ENCODE measurements around the gene PRKCQ. TPM values are rescaled to one million over a fixed set of nuclear protein-coding genes. Genes with fewer than 3 reads are reported as not detected.
A peak's percentile ranks its signal among the peaks of the same experiment; 100 is the strongest.

PRKCQ gene
- total RNA-seq, 1 donor from 2014 or later = 24.0 TPM

GRCh38 chr10:6470894-6471618, 109.0 kb downstream of the PRKCQ start:
- H3K4me1 Mint-ChIP-seq (ENCODE audit: unreplicated experiment) = peaks cover 24% of the 10 kb centered on the region
- no peaks in the 10 kb centered on the region for H3K27me3 Mint-ChIP-seq (ENCODE audit: unreplicated experiment)
- H3K4me3 Mint-ChIP-seq (ENCODE audit: unreplicated experiment) = peak overlapping the region; percentile 40
- DNase-seq (ENCODE audit: low spot score) = no peak
- TF ChIP-seq CTCF (IDR thresholded peaks at IDR 0.05; ENCODE audit: unreplicated experiment) = no peak
- H3K36me3 Mint-ChIP-seq (ENCODE audit: low read depth, unreplicated experiment) = peaks cover 20% of the 10 kb centered on the region
- H3K9me3 Mint-ChIP-seq (ENCODE audit: unreplicated experiment) = no peaks in the 10 kb centered on the region
- no peak overlapping the region for H3K27ac Mint-ChIP-seq (ENCODE audit: unreplicated experiment)

GRCh38 chr10:6469661-6470060, 110.4 kb downstream of the PRKCQ start:
- H3K27ac Mint-ChIP-seq (ENCODE audit: unreplicated experiment) = no peak overlapping the region
- peaks cover 16% of the 10 kb centered on the region for H3K4me1 Mint-ChIP-seq (ENCODE audit: unreplicated experiment)
- no peak for TF ChIP-seq CTCF (IDR thresholded peaks at IDR 0.05; ENCODE audit: unreplicated experiment)
- H3K9me3 Mint-ChIP-seq (ENCODE audit: unreplicated experiment) = no peaks in the 10 kb centered on the region
- no peak overlapping the region for H3K4me3 Mint-ChIP-seq (ENCODE audit: unreplicated experiment)
- no peaks in the 10 kb centered on the region for H3K27me3 Mint-ChIP-seq (ENCODE audit: unreplicated experiment)
- H3K36me3 Mint-ChIP-seq (ENCODE audit: low read depth, unreplicated experiment) = peaks cover 27% of the 10 kb centered on the region
- no peak for DNase-seq (ENCODE audit: low spot score)

- TF ChIP-seq CTCF (IDR thresholded peaks at IDR 0.05; ENCODE audit: unreplicated experiment) = no peak
- H3K36me3 Mint-ChIP-seq (ENCODE audit: low read depth, unreplicated experiment) = peaks cover 40% of the 10 kb centered on the region
- no peaks in the 10 kb centered on the region for H3K9me3 Mint-ChIP-seq (ENCODE audit: unreplicated experiment)
- peaks cover under 1% of the 10 kb centered on the region for H3K27me3 Mint-ChIP-seq (ENCODE audit: unreplicated experiment)
- no peak overlapping the region for H3K4me3 Mint-ChIP-seq (ENCODE audit: unreplicated experiment)
- H3K27ac Mint-ChIP-seq (ENCODE audit: unreplicated experiment) = no peak overlapping the region
- peaks cover 3% of the 10 kb centered on the region for H3K4me1 Mint-ChIP-seq (ENCODE audit: unreplicated experiment)
- no peak for DNase-seq (ENCODE audit: low spot score)
Observed at GRCh38 chr10:6465854-6466601, 114.0 kb downstream of the PRKCQ start.

- Mint-ChIP-seq H3K4me3 (ENCODE audit: unreplicated experiment) (no peak overlapping the region), H3K36me3 (ENCODE audit: low read depth, unreplicated experiment) (peaks cover 40% of the 10 kb centered on the region), H3K27ac (ENCODE audit: unreplicated experiment) (no peak overlapping the region), H3K27me3 (ENCODE audit: unreplicated experiment) (peaks cover 2% of the 10 kb centered on the region), H3K9me3 (ENCODE audit: unreplicated experiment) (no peaks in the 10 kb centered on the region), H3K4me1 (ENCODE audit: unreplicated experiment) (no peaks in the 10 kb centered on the region)
- no peak for DNase-seq (ENCODE audit: low spot score)
- TF ChIP-seq CTCF (IDR thresholded peaks at IDR 0.05; ENCODE audit: unreplicated experiment) = no peak
Observed at GRCh38 chr10:6465437-6465836, 114.6 kb downstream of the PRKCQ start.

Data from endothelial cell (in vitro differentiated cells).